ENCODE measurements around the gene CEP128. TPM values are rescaled to one million over a fixed set of nuclear protein-coding genes. Genes with fewer than 3 reads are reported as not detected.
A peak's percentile ranks its signal among the peaks of the same experiment; 100 is the strongest.

CEP128 gene
- total and polyA plus RNA-seq, 5 donors from 2014 or later, result 9.3 to 82.8 (median 10.8) TPM

GRCh38 chr14:80751285-80751684 lies 190.3 kb downstream of the CEP128 start:
- Mint-ChIP-seq H3K27me3 (no peaks in the 10 kb centered on the region), H3K4me3 (no peak overlapping the region), H3K4me1 (peaks cover 0 to 2% (median 0%) of the 10 kb centered on the region in 4 donors), H3K27ac (no peak overlapping the region), H3K36me3 (peaks cover 43% of the 10 kb centered on the region), H3K9me3 (peaks cover 0 to 2% (median 0%) of the 10 kb centered on the region in 7 donors)
- no peak for DNase-seq
- Histone ChIP-seq H3K27me3 (ENCODE audit: control insufficient read depth, insufficient read depth, low read length) (no peaks in the 10 kb centered on the region), H3K9me3 (ENCODE audit: control insufficient read depth in 2 of 2, low read length in 2 of 2) (no peaks in the 10 kb centered on the region), H3K27ac (ENCODE audit: insufficient read depth, low read length, poor library complexity, severe bottlenecking) (no peak overlapping the region), H3K4me1 (ENCODE audit: control insufficient read depth, insufficient read depth, low read length, poor library complexity, severe bottlenecking) (no peaks in the 10 kb centered on the region), H3K36me3 (ENCODE audit: control insufficient read depth, insufficient read depth, low read length) (peaks cover 18% of the 10 kb centered on the region), H3K4me3 (ENCODE audit: low read depth, low read length) (no peak overlapping the region)
- ATAC-seq (ENCODE audit: low read depth in 2 of 2), result no peak

DNA sequence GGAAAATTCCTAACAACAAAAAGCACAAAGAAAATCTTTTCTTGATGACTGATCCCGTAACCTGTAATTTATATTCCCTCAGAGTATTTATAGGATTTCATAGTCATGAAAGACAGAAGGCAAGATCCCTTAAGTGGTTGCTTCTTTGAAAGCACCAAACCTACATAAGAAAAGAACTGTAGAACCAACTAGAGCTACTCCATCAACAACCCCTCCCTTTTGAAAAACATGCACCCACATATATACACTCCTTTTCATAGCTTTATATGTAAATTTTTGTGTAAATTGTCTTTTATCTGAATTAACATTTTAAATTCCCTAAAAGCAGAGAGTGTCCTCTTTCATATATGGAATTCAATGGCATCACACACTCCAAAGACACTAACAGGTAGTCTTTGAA lies 215.3 kb downstream of the CEP128 start:
- no peaks in the 10 kb centered on the region for H3K4me1 ChIP-seq (ENCODE audit: control insufficient read depth, insufficient read depth, low read length, poor library complexity, severe bottlenecking)
- H3K9me3 ChIP-seq (ENCODE audit: control insufficient read depth in 2 of 2, low read length in 2 of 2), result no peaks in the 10 kb centered on the region
- H3K36me3 ChIP-seq (ENCODE audit: control insufficient read depth, insufficient read depth, low read length), result peaks cover 6% of the 10 kb centered on the region
- Mint-ChIP-seq H3K9me3 (peaks cover 0 to 3% (median 0%) of the 10 kb centered on the region in 7 donors), H3K27ac (no peak overlapping the region), H3K36me3 (peaks cover 22% of the 10 kb centered on the region), H3K27me3 (no peaks in the 10 kb centered on the region), H3K4me1 (peaks cover 0 to 6% (median 2%) of the 10 kb centered on the region in 4 donors), H3K4me3 (no peak overlapping the region)
- no peak overlapping the region for H3K27ac ChIP-seq (ENCODE audit: insufficient read depth, low read length, poor library complexity, severe bottlenecking)
- DNase-seq (no peak), ATAC-seq (ENCODE audit: low read depth in 2 of 2) (no peak)
- H3K27me3 ChIP-seq (ENCODE audit: control insufficient read depth, insufficient read depth, low read length), result no peaks in the 10 kb centered on the region
- H3K4me3 ChIP-seq (ENCODE audit: low read depth, low read length), result no peak overlapping the region

DNA sequence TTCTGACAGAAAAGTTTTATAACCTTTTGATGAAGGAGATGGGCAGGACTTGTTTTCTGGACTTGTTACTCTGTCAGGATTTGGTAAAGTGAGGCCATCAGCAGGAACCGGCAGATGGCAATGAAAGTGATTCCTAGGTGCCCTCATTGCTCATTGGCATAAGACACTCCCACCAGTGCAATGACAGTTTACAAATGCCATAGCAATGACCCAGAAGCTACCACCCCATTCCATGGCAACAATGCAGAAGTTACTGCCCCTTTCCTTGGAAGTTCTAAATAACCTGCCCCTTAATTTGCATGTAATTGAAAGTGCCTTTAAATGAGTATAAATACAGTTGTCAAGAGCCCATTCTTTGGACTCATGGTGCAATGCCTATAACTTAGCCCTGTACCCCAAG lies 222.6 kb downstream of the CEP128 start:
- Histone ChIP-seq H3K27ac (ENCODE audit: insufficient read depth, low read length, poor library complexity, severe bottlenecking) (no peak overlapping the region), H3K4me3 (ENCODE audit: low read depth, low read length) (no peak overlapping the region), H3K27me3 (ENCODE audit: control insufficient read depth, insufficient read depth, low read length) (no peaks in the 10 kb centered on the region), H3K4me1 (ENCODE audit: control insufficient read depth, insufficient read depth, low read length, poor library complexity, severe bottlenecking) (no peaks in the 10 kb centered on the region), H3K36me3 (ENCODE audit: control insufficient read depth, insufficient read depth, low read length) (no peaks in the 10 kb centered on the region), H3K9me3 (ENCODE audit: control insufficient read depth in 2 of 2, low read length in 2 of 2) (no peaks in the 10 kb centered on the region)
- H3K27me3 Mint-ChIP-seq, result no peaks in the 10 kb centered on the region
- peaks cover 16% of the 10 kb centered on the region for H3K36me3 Mint-ChIP-seq
- no peak overlapping the region for H3K27ac Mint-ChIP-seq
- peaks cover 0 to 14% (median 5%) of the 10 kb centered on the region in 4 donors for H3K4me1 Mint-ChIP-seq
- H3K4me3 Mint-ChIP-seq, result no peak overlapping the region
- no peak for DNase-seq
- ATAC-seq (ENCODE audit: low read depth in 2 of 2), result no peak
- peaks cover 0 to 1% (median 0%) of the 10 kb centered on the region in 7 donors for H3K9me3 Mint-ChIP-seq

- no peaks in the 10 kb centered on the region for H3K36me3 Mint-ChIP-seq
- peak overlapping the region in 1 of 3 donors; percentile 0 for H3K27ac Mint-ChIP-seq
- H3K27me3 ChIP-seq (ENCODE audit: control insufficient read depth, insufficient read depth, low read length), result no peaks in the 10 kb centered on the region
- H3K27ac ChIP-seq (ENCODE audit: insufficient read depth, low read length, poor library complexity, severe bottlenecking), result no peak overlapping the region
- H3K4me1 Mint-ChIP-seq, result peaks cover 0 to 20% (median 5%) of the 10 kb centered on the region in 4 donors
- ATAC-seq (ENCODE audit: low read depth in 2 of 2), result no peak
- DNase-seq, result peak in 1 of 3 donors; percentile 6
- no peaks in the 10 kb centered on the region for H3K9me3 ChIP-seq (ENCODE audit: control insufficient read depth in 2 of 2, low read length in 2 of 2)
- no peak overlapping the region for H3K4me3 ChIP-seq (ENCODE audit: low read depth, low read length)
- H3K4me1 ChIP-seq (ENCODE audit: control insufficient read depth, insufficient read depth, low read length, poor library complexity, severe bottlenecking), result no peaks in the 10 kb centered on the region
- no peaks in the 10 kb centered on the region for H3K36me3 ChIP-seq (ENCODE audit: control insufficient read depth, insufficient read depth, low read length)
- H3K4me3 Mint-ChIP-seq, result peak overlapping the region in 1 of 4 donors; percentile 64
- H3K9me3 Mint-ChIP-seq, result peaks cover 0 to 2% (median 0%) of the 10 kb centered on the region in 7 donors
- H3K27me3 Mint-ChIP-seq, result no peaks in the 10 kb centered on the region
These were observed 227.1 kb downstream of the CEP128 start for GRCh38 chr14:80714474-80714873.

DNA sequence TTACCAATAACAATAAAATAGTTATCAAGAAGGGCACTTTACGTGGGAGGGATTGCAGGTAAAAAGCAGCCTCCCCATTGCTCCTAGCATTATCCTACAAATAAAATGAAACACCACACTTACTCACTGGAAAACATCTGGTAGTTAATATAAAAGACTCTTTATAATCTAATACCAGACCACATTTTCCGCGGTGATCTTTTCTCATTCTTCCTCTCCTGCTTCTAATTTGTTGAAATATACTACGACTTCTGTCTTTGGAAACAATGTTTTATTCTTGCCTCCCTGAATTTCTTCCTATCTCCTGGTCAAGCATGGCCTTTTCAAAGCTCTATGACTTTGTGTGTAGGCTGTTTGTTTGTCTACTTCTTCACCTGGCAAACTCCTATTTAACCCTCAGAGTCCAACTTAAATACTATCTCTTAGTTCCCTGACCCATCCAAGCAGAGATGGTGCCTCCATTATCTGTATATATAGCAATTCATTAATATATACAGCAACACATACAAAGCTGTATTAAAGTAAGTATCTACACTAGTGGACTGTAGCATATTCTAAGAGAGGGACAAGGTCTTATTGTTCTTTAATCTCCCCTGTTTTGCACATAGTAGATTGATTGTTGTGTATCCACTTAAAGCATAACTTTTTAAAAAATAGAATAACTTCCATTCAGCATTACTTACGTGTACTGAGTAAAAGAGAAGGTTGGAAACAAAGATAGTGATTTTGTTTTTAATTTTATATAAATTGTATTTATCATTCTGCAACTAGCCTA lies 228.3 kb downstream of the CEP128 start:
- Mint-ChIP-seq H3K27ac (no peak overlapping the region), H3K4me1 (peaks cover 0 to 20% (median 5%) of the 10 kb centered on the region in 4 donors), H3K36me3 (no peaks in the 10 kb centered on the region), H3K9me3 (peaks cover 0 to 2% (median 0%) of the 10 kb centered on the region in 7 donors), H3K27me3 (no peaks in the 10 kb centered on the region), H3K4me3 (no peak overlapping the region)
- Histone ChIP-seq H3K4me3 (ENCODE audit: low read depth, low read length) (no peak overlapping the region), H3K27ac (ENCODE audit: insufficient read depth, low read length, poor library complexity, severe bottlenecking) (no peak overlapping the region), H3K4me1 (ENCODE audit: control insufficient read depth, insufficient read depth, low read length, poor library complexity, severe bottlenecking) (no peaks in the 10 kb centered on the region), H3K36me3 (ENCODE audit: control insufficient read depth, insufficient read depth, low read length) (no peaks in the 10 kb centered on the region), H3K9me3 (ENCODE audit: control insufficient read depth in 2 of 2, low read length in 2 of 2) (no peaks in the 10 kb centered on the region), H3K27me3 (ENCODE audit: control insufficient read depth, insufficient read depth, low read length) (no peaks in the 10 kb centered on the region)
- no peak for DNase-seq
- ATAC-seq (ENCODE audit: low read depth in 2 of 2), result no peak

- H3K9me3 ChIP-seq (ENCODE audit: control insufficient read depth in 2 of 2, low read length in 2 of 2), result no peaks in the 10 kb centered on the region
- H3K4me3 Mint-ChIP-seq, result no peak overlapping the region
These were observed 236.1 kb downstream of the CEP128 start for GRCh38 chr14:80705241-80705980.

DNA sequence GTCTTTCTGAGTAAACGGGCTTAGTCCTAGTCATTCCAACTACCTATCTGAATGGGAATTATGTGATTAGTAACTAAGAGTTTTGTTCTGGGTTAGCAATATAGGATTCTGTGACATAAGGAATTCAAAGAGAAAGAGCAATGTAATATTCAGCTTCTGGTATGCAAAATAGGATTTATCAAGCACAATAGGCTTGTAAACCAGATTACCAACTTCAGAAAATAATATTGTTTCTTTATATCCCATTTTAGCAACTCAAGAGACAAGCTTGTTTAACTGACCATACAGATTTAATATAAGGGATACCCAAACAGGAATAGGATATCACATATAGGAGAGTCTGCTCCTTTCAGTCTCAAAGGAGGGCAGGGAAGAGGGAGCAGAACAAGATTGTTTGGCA lies 240.9 kb downstream of the CEP128 start:
- no peaks in the 10 kb centered on the region for H3K4me1 ChIP-seq (ENCODE audit: control insufficient read depth, insufficient read depth, low read length, poor library complexity, severe bottlenecking)
- Mint-ChIP-seq H3K4me3 (no peak overlapping the region), H3K36me3 (peaks cover 8% of the 10 kb centered on the region), H3K27ac (no peak overlapping the region), H3K27me3 (no peaks in the 10 kb centered on the region), H3K9me3 (no peaks in the 10 kb centered on the region), H3K4me1 (peaks cover 0 to 9% (median 2%) of the 10 kb centered on the region in 4 donors)
- H3K27ac ChIP-seq (ENCODE audit: insufficient read depth, low read length, poor library complexity, severe bottlenecking), result no peak overlapping the region
- H3K36me3 ChIP-seq (ENCODE audit: control insufficient read depth, insufficient read depth, low read length), result peaks cover 2% of the 10 kb centered on the region
- H3K4me3 ChIP-seq (ENCODE audit: low read depth, low read length), result no peak overlapping the region
- H3K9me3 ChIP-seq (ENCODE audit: control insufficient read depth in 2 of 2, low read length in 2 of 2), result no peaks in the 10 kb centered on the region
- no peak for ATAC-seq (ENCODE audit: low read depth in 2 of 2)
- H3K27me3 ChIP-seq (ENCODE audit: control insufficient read depth, insufficient read depth, low read length), result no peaks in the 10 kb centered on the region
- DNase-seq, result no peak

More at GRCh38 chr14:80705241-80705980, 236.1 kb downstream of the CEP128 start:
- peaks cover 0 to 4% (median 0%) of the 10 kb centered on the region in 4 donors for H3K4me1 Mint-ChIP-seq
- H3K36me3 Mint-ChIP-seq, result peaks cover 8% of the 10 kb centered on the region
- H3K27ac Mint-ChIP-seq, result no peak overlapping the region
- Histone ChIP-seq H3K4me1 (ENCODE audit: control insufficient read depth, insufficient read depth, low read length, poor library complexity, severe bottlenecking) (no peaks in the 10 kb centered on the region), H3K36me3 (ENCODE audit: control insufficient read depth, insufficient read depth, low read length) (peaks cover 2% of the 10 kb centered on the region), H3K27ac (ENCODE audit: insufficient read depth, low read length, poor library complexity, severe bottlenecking) (no peak overlapping the region), H3K4me3 (ENCODE audit: low read depth, low read length) (no peak overlapping the region), H3K27me3 (ENCODE audit: control insufficient read depth, insufficient read depth, low read length) (no peaks in the 10 kb centered on the region)
- DNase-seq (no peak), ATAC-seq (ENCODE audit: low read depth in 2 of 2) (no peak)
- H3K27me3 Mint-ChIP-seq, result no peaks in the 10 kb centered on the region
- peaks cover 0 to 3% (median 0%) of the 10 kb centered on the region in 7 donors for H3K9me3 Mint-ChIP-seq

Measured in CD4-positive, CD25-positive, alpha-beta regulatory T cell (primary cell).